ENCODE data around the gene IL17D. TPM values are rescaled to one million over a fixed set of nuclear protein-coding genes. Genes with fewer than 3 reads are reported as not detected.
"Not testable (repeated sequence)": the region's sequence is repeated elsewhere in the genome, so short reads cannot be mapped to it uniquely, and the experiment has no call there.

IL17D gene
- polyA plus RNA-seq, 1 donor = 34.0 TPM

GRCh38 chr13:20676213-20676612 lies 27.3 kb upstream of the IL17D start:
- DNase-seq = no peak
- Histone ChIP-seq H3K4me1 (ENCODE audit: control insufficient read depth, insufficient read depth, low read length) (peaks cover 5% of the 10 kb centered on the region), H3K36me3 (ENCODE audit: control insufficient read depth, insufficient read depth, low read length) (peaks cover 28% of the 10 kb centered on the region), H3K27ac (ENCODE audit: low read length) (no peak overlapping the region), H3K27me3 (ENCODE audit: control insufficient read depth, insufficient read depth, low read length) (no peaks in the 10 kb centered on the region), H3K4me3 (ENCODE audit: low read length) (no peak overlapping the region), H3K9me3 (ENCODE audit: control insufficient read depth, low read depth, low read length) (no peaks in the 10 kb centered on the region)
- WGBS (ENCODE audit: insufficient coverage, low lambda C conversion rate) = no CpG with 5 or more reads among the region's 2 CpGs

GRCh38 chr13:20678606-20679005 lies 24.9 kb upstream of the IL17D start:
- no CpG with 5 or more reads among the region's 7 CpGs for WGBS (ENCODE audit: insufficient coverage, low lambda C conversion rate)
- peaks cover 18% of the 10 kb centered on the region for H3K36me3 ChIP-seq (ENCODE audit: control insufficient read depth, insufficient read depth, low read length)

GRCh38 chr13:20679879-20680278 lies 23.6 kb upstream of the IL17D start:
- H3K9me3 ChIP-seq (ENCODE audit: control insufficient read depth, low read depth, low read length) = no peaks in the 10 kb centered on the region
- H3K4me3 ChIP-seq (ENCODE audit: low read length) = no peak overlapping the region
- no peak overlapping the region for H3K27ac ChIP-seq (ENCODE audit: low read length)
- no CpG with 5 or more reads among the region's 3 CpGs for WGBS (ENCODE audit: insufficient coverage, low lambda C conversion rate)
- H3K36me3 ChIP-seq (ENCODE audit: control insufficient read depth, insufficient read depth, low read length) = peaks cover 15% of the 10 kb centered on the region
- H3K4me1 ChIP-seq (ENCODE audit: control insufficient read depth, insufficient read depth, low read length) = peaks cover 8% of the 10 kb centered on the region
- peak in 1 of 2 donors; percentile 25 for DNase-seq
- no peaks in the 10 kb centered on the region for H3K27me3 ChIP-seq (ENCODE audit: control insufficient read depth, insufficient read depth, low read length)

More at GRCh38 chr13:20678606-20679005, 24.9 kb upstream of the IL17D start:
- not testable (repeated sequence) for H3K4me3 ChIP-seq (ENCODE audit: low read length); H3K4me1 ChIP-seq (ENCODE audit: control insufficient read depth, insufficient read depth, low read length); H3K27ac ChIP-seq (ENCODE audit: low read length); H3K27me3 ChIP-seq (ENCODE audit: control insufficient read depth, insufficient read depth, low read length); DNase-seq; H3K9me3 ChIP-seq (ENCODE audit: control insufficient read depth, low read depth, low read length)

- Histone ChIP-seq H3K27me3 (ENCODE audit: control insufficient read depth, insufficient read depth, low read length) (no peaks in the 10 kb centered on the region), H3K4me1 (ENCODE audit: control insufficient read depth, insufficient read depth, low read length) (peaks cover 12% of the 10 kb centered on the region), H3K36me3 (ENCODE audit: control insufficient read depth, insufficient read depth, low read length) (peaks cover 10% of the 10 kb centered on the region), H3K27ac (ENCODE audit: low read length) (no peak overlapping the region), H3K4me3 (ENCODE audit: low read length) (no peak overlapping the region), H3K9me3 (ENCODE audit: control insufficient read depth, low read depth, low read length) (no peaks in the 10 kb centered on the region)
- no peak for DNase-seq
- WGBS (ENCODE audit: insufficient coverage, low lambda C conversion rate) = 100% methylated on average over 1 of the region's 10 CpGs
These were observed 23.0 kb upstream of the IL17D start for GRCh38 chr13:20680416-20681080.

DNA sequence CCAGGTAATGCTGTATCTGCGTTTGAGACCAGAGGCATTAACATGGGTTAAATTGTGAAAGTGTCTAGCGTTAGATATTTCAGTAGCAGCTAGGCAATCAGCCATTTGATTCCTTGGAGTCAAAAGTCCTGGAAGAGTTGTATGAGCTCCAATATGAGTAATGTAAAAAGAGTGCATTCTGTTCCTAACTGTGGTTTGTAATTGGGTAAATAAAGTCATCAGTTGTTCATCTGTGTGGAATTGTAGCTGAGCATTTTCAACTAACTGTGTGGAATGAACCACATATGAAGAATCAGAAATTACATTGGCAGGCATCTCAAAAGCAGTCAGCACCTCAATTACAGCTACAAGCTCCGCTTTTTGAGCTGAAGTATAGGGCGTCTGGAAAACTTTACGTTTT lies 22.0 kb upstream of the IL17D start:
- H3K4me1 ChIP-seq (ENCODE audit: control insufficient read depth, insufficient read depth, low read length) = peaks cover 14% of the 10 kb centered on the region
- H3K27me3 ChIP-seq (ENCODE audit: control insufficient read depth, insufficient read depth, low read length); H3K27ac ChIP-seq (ENCODE audit: low read length); DNase-seq; H3K36me3 ChIP-seq (ENCODE audit: control insufficient read depth, insufficient read depth, low read length); H3K9me3 ChIP-seq (ENCODE audit: control insufficient read depth, low read depth, low read length); H3K4me3 ChIP-seq (ENCODE audit: low read length): not testable (repeated sequence)
- WGBS (ENCODE audit: insufficient coverage, low lambda C conversion rate) = no CpG with 5 or more reads among the region's 5 CpGs

GRCh38 chr13:20682061-20682460 lies 21.4 kb upstream of the IL17D start:
- Histone ChIP-seq H3K4me1 (ENCODE audit: control insufficient read depth, insufficient read depth, low read length) (peaks cover 11% of the 10 kb centered on the region), H3K9me3 (ENCODE audit: control insufficient read depth, low read depth, low read length) (no peaks in the 10 kb centered on the region), H3K27me3 (ENCODE audit: control insufficient read depth, insufficient read depth, low read length) (no peaks in the 10 kb centered on the region), H3K36me3 (ENCODE audit: control insufficient read depth, insufficient read depth, low read length) (peaks cover 2% of the 10 kb centered on the region), H3K27ac (ENCODE audit: low read length) (no peak overlapping the region), H3K4me3 (ENCODE audit: low read length) (no peak overlapping the region)
- WGBS (ENCODE audit: insufficient coverage, low lambda C conversion rate) = no CpG with 5 or more reads among the region's 1 CpG
- DNase-seq = no peak

GRCh38 chr13:20684041-20684440 lies 19.5 kb upstream of the IL17D start:
- peaks cover 14% of the 10 kb centered on the region for H3K4me1 ChIP-seq (ENCODE audit: control insufficient read depth, insufficient read depth, low read length)
- no peaks in the 10 kb centered on the region for H3K27me3 ChIP-seq (ENCODE audit: control insufficient read depth, insufficient read depth, low read length)
- H3K9me3 ChIP-seq (ENCODE audit: control insufficient read depth, low read depth, low read length) = no peaks in the 10 kb centered on the region
- H3K4me3 ChIP-seq (ENCODE audit: low read length) = no peak overlapping the region
- no CpG with 5 or more reads among the region's 4 CpGs for WGBS (ENCODE audit: insufficient coverage, low lambda C conversion rate)
- H3K27ac ChIP-seq (ENCODE audit: low read length) = peak overlapping the region; percentile 61
- H3K36me3 ChIP-seq (ENCODE audit: control insufficient read depth, insufficient read depth, low read length) = peaks cover 2% of the 10 kb centered on the region
- no peak for DNase-seq

- DNase-seq = peak; percentile 88 to 90
- H3K27ac ChIP-seq (ENCODE audit: low read length) = peak overlapping the region; percentile 86
These were observed 19.0 kb upstream of the IL17D start for GRCh38 chr13:20684546-20684945.

DNA sequence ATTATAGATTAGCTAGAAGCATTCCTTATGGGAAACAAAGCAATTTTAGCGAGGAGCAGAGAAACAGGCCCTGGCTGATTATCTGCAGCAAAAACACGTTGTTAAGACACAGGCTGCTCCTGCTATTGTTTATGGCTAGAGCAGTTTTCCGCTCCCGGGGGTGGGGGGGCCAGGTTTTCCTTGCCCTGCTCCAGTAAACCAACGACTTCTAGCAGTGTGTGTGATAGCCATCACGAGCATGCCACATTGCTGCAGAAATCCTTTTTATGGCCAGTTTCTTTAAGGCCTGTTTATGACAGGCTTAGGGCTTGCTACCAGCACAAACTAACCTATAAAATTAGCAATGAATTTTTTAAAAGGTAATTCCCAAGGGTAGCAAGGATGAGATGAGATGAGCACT lies 18.4 kb upstream of the IL17D start:
- H3K27ac ChIP-seq (ENCODE audit: low read length) = peak overlapping the region; percentile 86
- H3K4me1 ChIP-seq (ENCODE audit: control insufficient read depth, insufficient read depth, low read length) = peaks cover 14% of the 10 kb centered on the region
- H3K27me3 ChIP-seq (ENCODE audit: control insufficient read depth, insufficient read depth, low read length) = no peaks in the 10 kb centered on the region
- H3K9me3 ChIP-seq (ENCODE audit: control insufficient read depth, low read depth, low read length) = no peaks in the 10 kb centered on the region
- 20% methylated on average over 1 of the region's 6 CpGs for WGBS (ENCODE audit: insufficient coverage, low lambda C conversion rate)
- peak overlapping the region; percentile 35 for H3K4me3 ChIP-seq (ENCODE audit: low read length)
- DNase-seq = peak; percentile 53 to 73
- H3K36me3 ChIP-seq (ENCODE audit: control insufficient read depth, insufficient read depth, low read length) = peaks cover 2% of the 10 kb centered on the region

More at GRCh38 chr13:20684546-20684945, 19.0 kb upstream of the IL17D start:
- WGBS (ENCODE audit: insufficient coverage, low lambda C conversion rate) = 40% methylated on average over 2 of the region's 18 CpGs
- Histone ChIP-seq H3K4me1 (ENCODE audit: control insufficient read depth, insufficient read depth, low read length) (peaks cover 14% of the 10 kb centered on the region), H3K27me3 (ENCODE audit: control insufficient read depth, insufficient read depth, low read length) (no peaks in the 10 kb centered on the region), H3K36me3 (ENCODE audit: control insufficient read depth, insufficient read depth, low read length) (peaks cover 2% of the 10 kb centered on the region), H3K4me3 (ENCODE audit: low read length) (peak overlapping the region; percentile 35), H3K9me3 (ENCODE audit: control insufficient read depth, low read depth, low read length) (no peaks in the 10 kb centered on the region)

DNA sequence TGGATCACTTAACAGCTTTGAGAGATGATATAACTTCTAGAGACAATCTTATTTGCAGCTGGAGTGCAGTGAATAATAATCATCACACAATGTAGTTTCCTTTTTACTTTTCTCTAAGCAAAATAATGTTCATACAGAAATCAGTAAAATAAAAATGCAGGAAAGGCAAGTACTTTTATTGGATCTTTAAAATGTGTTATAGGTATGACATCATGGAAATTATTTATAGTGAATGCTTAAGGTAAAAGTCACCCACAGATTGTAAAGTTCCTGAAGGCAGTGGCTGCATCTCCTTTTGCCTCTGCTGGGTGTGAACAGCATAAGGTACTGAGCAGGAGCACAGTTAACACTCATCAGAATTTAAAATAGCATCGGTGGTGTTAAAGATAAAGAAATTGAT lies 17.3 kb upstream of the IL17D start:
- DNase-seq = no peak
- Histone ChIP-seq H3K36me3 (ENCODE audit: control insufficient read depth, insufficient read depth, low read length) (peaks cover 3% of the 10 kb centered on the region), H3K4me3 (ENCODE audit: low read length) (no peak overlapping the region), H3K27me3 (ENCODE audit: control insufficient read depth, insufficient read depth, low read length) (no peaks in the 10 kb centered on the region), H3K27ac (ENCODE audit: low read length) (no peak overlapping the region), H3K4me1 (ENCODE audit: control insufficient read depth, insufficient read depth, low read length) (peaks cover 11% of the 10 kb centered on the region), H3K9me3 (ENCODE audit: control insufficient read depth, low read depth, low read length) (no peaks in the 10 kb centered on the region)
- 100% methylated on average over 1 of the region's 1 CpG for WGBS (ENCODE audit: insufficient coverage, low lambda C conversion rate)

Data from large intestine (tissue), 3 donors.